H9 (cell line): ENCODE results near the gene TGOLN2. TPM values are rescaled to one million over a fixed set of nuclear protein-coding genes. Genes with fewer than 3 reads are reported as not detected.

Source experiments
- DNase-seq: peaks from one replicate; pipeline ENCODE4 v3.0.0-alpha.2; 2017
- H2AFZ ChIP-seq: one replicate; pipeline ENCODE4 v1.6.1; 2013; ENCODE audit warnings: mild to moderate bottlenecking, low read length, control low read depth, moderate library complexity
- H2AK5ac ChIP-seq: 2 replicates; pipeline ENCODE4 v1.6.1; 2013; ENCODE audit warnings: low read length, control low read depth, mixed read lengths; ENCODE audit not compliant: insufficient read length
- H2BK120ac ChIP-seq: one replicate; pipeline ENCODE4 v1.6.1; 2013; ENCODE audit warnings: low read depth, mild to moderate bottlenecking, low read length, control low read depth, inconsistent platforms; ENCODE audit not compliant: poor library complexity, severe bottlenecking
- H2BK12ac ChIP-seq: 2 replicates; pipeline ENCODE4 v1.6.1; 2013; ENCODE audit warnings: low read length, control low read depth, mixed read lengths, low read depth; ENCODE audit not compliant: insufficient read length
- H2BK15ac ChIP-seq: 2 replicates; pipeline ENCODE4 v1.6.1; 2013; ENCODE audit warnings: low read depth, low read length, control low read depth
- H2BK20ac ChIP-seq: one replicate; pipeline ENCODE4 v1.6.1; 2013; ENCODE audit warnings: low read depth, mild to moderate bottlenecking, low read length, control low read depth, inconsistent platforms; ENCODE audit not compliant: poor library complexity, severe bottlenecking
- H2BK5ac ChIP-seq: 2 replicates; pipeline ENCODE4 v1.6.1; 2013; ENCODE audit warnings: low read length, control low read depth, mixed read lengths; ENCODE audit not compliant: insufficient read length
- H3K14ac ChIP-seq: 2 replicates; pipeline ENCODE4 v1.6.1; 2013; ENCODE audit warnings: low read length, control low read depth; ENCODE audit not compliant: insufficient read depth
- H3K18ac ChIP-seq: 2 replicates; pipeline ENCODE4 v1.6.1; 2013; ENCODE audit warnings: low read depth, mild to moderate bottlenecking, mixed read lengths, low read length, control low read depth; ENCODE audit not compliant: insufficient read length
- H3K23ac ChIP-seq: 2 replicates; pipeline ENCODE4 v1.6.1; 2013; ENCODE audit warnings: low read length, control low read depth, mixed read lengths, low read depth; ENCODE audit not compliant: insufficient read length
- H3K23me2 ChIP-seq: 2 replicates; pipeline ENCODE4 v1.6.1; 2013; ENCODE audit warnings: low read depth, mild to moderate bottlenecking, mixed read lengths, low read length, control low read depth; ENCODE audit not compliant: insufficient read length, poor library complexity, severe bottlenecking
- H3K27ac ChIP-seq: 2 replicates; pipeline ENCODE4 v1.5.1; 2013; ENCODE audit warnings: low read length, control low read depth, mixed read lengths, low read depth; ENCODE audit not compliant: insufficient read length
- H3K27me3 ChIP-seq: 2 replicates; pipeline ENCODE4 v1.6.1; 2013; ENCODE audit warnings: low read length, control low read depth, inconsistent platforms; ENCODE audit not compliant: insufficient read depth
- H3K4ac ChIP-seq: 2 replicates; pipeline ENCODE4 v1.6.1; 2013; ENCODE audit warnings: low read depth, mild to moderate bottlenecking, control low read depth, inconsistent platforms, low read length, moderate library complexity
- H3K4me1 ChIP-seq: 2 replicates; pipeline ENCODE4 v1.6.1; 2013; ENCODE audit warnings: low read length, control low read depth, inconsistent platforms; ENCODE audit not compliant: insufficient read depth
- H3K4me2 ChIP-seq: 2 replicates; pipeline ENCODE4 v1.6.1; 2013; ENCODE audit warnings: low read length, control low read depth, mixed read lengths; ENCODE audit not compliant: insufficient read length, insufficient read depth
- H3K56ac ChIP-seq: 2 replicates; pipeline ENCODE4 v1.6.1; 2013; ENCODE audit warnings: low read depth, mild to moderate bottlenecking, mixed read lengths, low read length, control low read depth; ENCODE audit not compliant: insufficient read length
- H3K79me1 ChIP-seq: 2 replicates; pipeline ENCODE4 v1.6.1; 2013; ENCODE audit warnings: low read depth, mild to moderate bottlenecking, moderate library complexity, low read length, control low read depth, inconsistent platforms; ENCODE audit not compliant: insufficient read depth, poor library complexity, severe bottlenecking
- H3K79me2 ChIP-seq: 2 replicates; pipeline ENCODE4 v1.6.1; 2013; ENCODE audit warnings: low read length, control low read depth, inconsistent platforms; ENCODE audit not compliant: insufficient read depth
- H3K9ac ChIP-seq: 2 replicates; pipeline ENCODE4 v1.6.1; 2013; ENCODE audit warnings: low read length, control low read depth, mixed read lengths; ENCODE audit not compliant: insufficient read length; ENCODE audit errors: extremely low read depth
- H3K9me3 ChIP-seq: one replicate; pipeline ENCODE4 v1.6.1; 2013; ENCODE audit warnings: low read depth, low read length, inconsistent platforms; ENCODE audit not compliant: control insufficient read depth
- H3T11ph ChIP-seq: one replicate; pipeline ENCODE4 v1.6.1; 2013; ENCODE audit warnings: mild to moderate bottlenecking, low read length, control low read depth, inconsistent platforms
- H4K20me1 ChIP-seq: one replicate; pipeline ENCODE4 v1.6.1; 2013; ENCODE audit not compliant: control insufficient read depth, insufficient read length, insufficient read depth
- H4K5ac ChIP-seq: 2 replicates; pipeline ENCODE4 v1.6.1; 2013; ENCODE audit warnings: low read depth, mild to moderate bottlenecking, mixed read lengths, low read length, control low read depth; ENCODE audit not compliant: insufficient read length
- H4K8ac ChIP-seq: replicated peaks from 2 replicates; pipeline ENCODE4 v1.6.1; 2013; ENCODE audit warnings: low read length, control low read depth, mixed read lengths, low read depth; ENCODE audit not compliant: insufficient read length
- H4K91ac ChIP-seq: 2 replicates; pipeline ENCODE4 v1.6.1; 2013; ENCODE audit warnings: low read depth, mild to moderate bottlenecking, moderate library complexity, mixed read lengths, low read length, control low read depth; ENCODE audit not compliant: insufficient read length
- H3K27ac Mint-ChIP-seq, 3 experiments: 2 replicates in 2 of 3; 3 replicates in 1 of 3; pipeline ENCODE4 v1.8.0; 2020 to 2021; ENCODE audit warnings: mixed read lengths in 3 of 3, mild to moderate bottlenecking in 1 of 3, moderate library complexity in 1 of 3
- H3K27me3 Mint-ChIP-seq: 2 replicates; pipeline ENCODE4 v1.8.0; 2021; ENCODE audit warnings: low read depth, mild to moderate bottlenecking, moderate library complexity, mixed read lengths
- H3K36me3 Mint-ChIP-seq, 3 experiments: 2 replicates in 2 of 3; 3 replicates in 1 of 3; pipeline ENCODE4 v1.8.0; 2020 to 2021; ENCODE audit warnings: low read depth in 3 of 3, mixed read lengths in 3 of 3; ENCODE audit not compliant: insufficient read depth in 1 of 3
- H3K4me1 Mint-ChIP-seq, 2 experiments: 2 replicates each; pipeline ENCODE4 v1.8.0; 2020; ENCODE audit warnings: mixed read lengths in 2 of 2
- H3K4me3 Mint-ChIP-seq, 2 experiments: 2 replicates in 1 of 2; 3 replicates in 1 of 2; pipeline ENCODE4 v1.8.0; 2020 to 2021; ENCODE audit warnings: mild to moderate bottlenecking in 2 of 2, mixed read lengths in 2 of 2, moderate library complexity in 1 of 2
- H3K9me3 Mint-ChIP-seq, 2 experiments: 2 replicates in 1 of 2; 3 replicates in 1 of 2; pipeline ENCODE4 v1.8.0; 2020; ENCODE audit warnings: mild to moderate bottlenecking in 2 of 2, mixed read lengths in 2 of 2, moderate library complexity in 1 of 2
- WGBS: extraction: QIAGEN DNeasy Blood & Tissue Kit; methylation state at CpG from one replicate; pipeline ENCODE4 v1.1.7; 2013; ENCODE audit warnings: missing lambda C conversion rate, low lambda C conversion rate, mixed read lengths; ENCODE audit not compliant: insufficient read length; ENCODE audit errors: extremely low coverage; 5-methylcytosine and 5-hydroxymethylcytosine counted together
- total RNA-seq: library from RNA; stranded (reverse); gene quantifications from 2 replicates; pipeline ENCODE4 v1.2.1, GENCODE V29; 2021
- TF ChIP-seq, protein P1 (sequence below): fragments of 200-600 bp; sonication (generic); conservative IDR thresholded peaks from 3 replicates; pipeline ENCODE4 v1.8.0; 2021; ENCODE audit warnings: antibody characterized with exemption, mild to moderate bottlenecking

Gene TGOLN2
- total RNA-seq, 1 experiment from 2014 or later: 47.8 TPM

DNA sequence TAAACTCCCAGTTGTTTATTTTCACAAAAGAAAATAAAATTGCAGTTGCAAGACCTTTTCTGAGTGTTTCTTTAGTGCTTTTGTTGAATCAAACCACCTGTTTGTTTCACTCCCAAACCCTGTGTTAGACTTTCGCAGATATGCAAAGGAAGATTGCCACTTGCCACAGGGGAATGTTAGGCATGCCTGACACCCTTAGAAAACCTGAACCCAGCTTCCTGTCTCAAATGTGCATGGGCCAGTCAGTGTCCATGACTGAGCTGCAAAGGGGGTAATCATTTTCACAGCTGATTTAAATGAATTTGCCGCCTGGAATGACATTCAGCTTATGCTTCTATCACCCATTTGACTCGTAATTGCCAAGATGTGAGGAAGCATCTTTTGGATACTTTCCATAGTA is 17.5 kb downstream of the TGOLN2 start:
- no peak overlapping the region for H3K9ac ChIP-seq

More for the DNA sequence above, 17.5 kb downstream of the TGOLN2 start:
- Histone ChIP-seq H2BK20ac (no peak overlapping the region), H3K4me2 (no peak overlapping the region), H2BK15ac (no peak overlapping the region), H3T11ph (no peak overlapping the region), H3K23ac (no peak overlapping the region), H2BK5ac (no peak overlapping the region), H3K9me3 (no peaks in the 10 kb centered on the region), H3K4me1 (peaks cover 6% of the 10 kb centered on the region; the same call in 1 of the 2 replicates), H3K79me2 (no peaks in the 10 kb centered on the region), H4K20me1 (no peaks in the 10 kb centered on the region), H4K8ac (no peak overlapping the region), H4K5ac (no peak overlapping the region), H3K23me2 (no peaks in the 10 kb centered on the region), H3K27ac (no peak overlapping the region), H2AK5ac (no peak overlapping the region), H2BK120ac (no peak overlapping the region), H3K4ac (no peak overlapping the region), H3K79me1 (no peaks in the 10 kb centered on the region), H2AFZ (no peak overlapping the region), H3K14ac (no peak overlapping the region), H4K91ac (no peak overlapping the region), H3K27me3 (no peaks in the 10 kb centered on the region), H3K56ac (no peak overlapping the region), H2BK12ac (no peak overlapping the region), H3K18ac (no peak overlapping the region)
- no peak overlapping the region for H3K4me3 Mint-ChIP-seq
- H3K36me3 Mint-ChIP-seq: peaks cover 29 to 51% (median 45%) of the 10 kb centered on the region in 3 experiments
- DNase-seq: no peak
- peaks cover 14 to 16% of the 10 kb centered on the region in 2 experiments for H3K4me1 Mint-ChIP-seq
- H3K27ac Mint-ChIP-seq: peak overlapping the region in 2 of 3 experiments; percentile 77 to 80; a peak in 3 of 7 replicates
- TF ChIP-seq, protein P1, sequence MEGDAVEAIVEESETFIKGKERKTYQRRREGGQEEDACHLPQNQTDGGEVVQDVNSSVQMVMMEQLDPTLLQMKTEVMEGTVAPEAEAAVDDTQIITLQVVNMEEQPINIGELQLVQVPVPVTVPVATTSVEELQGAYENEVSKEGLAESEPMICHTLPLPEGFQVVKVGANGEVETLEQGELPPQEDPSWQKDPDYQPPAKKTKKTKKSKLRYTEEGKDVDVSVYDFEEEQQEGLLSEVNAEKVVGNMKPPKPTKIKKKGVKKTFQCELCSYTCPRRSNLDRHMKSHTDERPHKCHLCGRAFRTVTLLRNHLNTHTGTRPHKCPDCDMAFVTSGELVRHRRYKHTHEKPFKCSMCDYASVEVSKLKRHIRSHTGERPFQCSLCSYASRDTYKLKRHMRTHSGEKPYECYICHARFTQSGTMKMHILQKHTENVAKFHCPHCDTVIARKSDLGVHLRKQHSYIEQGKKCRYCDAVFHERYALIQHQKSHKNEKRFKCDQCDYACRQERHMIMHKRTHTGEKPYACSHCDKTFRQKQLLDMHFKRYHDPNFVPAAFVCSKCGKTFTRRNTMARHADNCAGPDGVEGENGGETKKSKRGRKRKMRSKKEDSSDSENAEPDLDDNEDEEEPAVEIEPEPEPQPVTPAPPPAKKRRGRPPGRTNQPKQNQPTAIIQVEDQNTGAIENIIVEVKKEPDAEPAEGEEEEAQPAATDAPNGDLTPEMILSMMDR: no peak
- no CpG with 5 or more reads among the region's 3 CpGs for WGBS
- no peaks in the 10 kb centered on the region for H3K9me3 Mint-ChIP-seq
- no peaks in the 10 kb centered on the region for H3K27me3 Mint-ChIP-seq
